GM18508 (cell line): ENCODE results near the gene FOXC1.

ENCODE experiments used
- ATAC-seq: cut with Tn5 transposase; IDR thresholded peaks from one replicate; pipeline ENCODE4 v1.9.1; 2021; ENCODE audit warnings: moderate number of reproducible peaks; ENCODE audit not compliant: insufficient read depth, unreplicated experiment

Gene FOXC1

DNA sequence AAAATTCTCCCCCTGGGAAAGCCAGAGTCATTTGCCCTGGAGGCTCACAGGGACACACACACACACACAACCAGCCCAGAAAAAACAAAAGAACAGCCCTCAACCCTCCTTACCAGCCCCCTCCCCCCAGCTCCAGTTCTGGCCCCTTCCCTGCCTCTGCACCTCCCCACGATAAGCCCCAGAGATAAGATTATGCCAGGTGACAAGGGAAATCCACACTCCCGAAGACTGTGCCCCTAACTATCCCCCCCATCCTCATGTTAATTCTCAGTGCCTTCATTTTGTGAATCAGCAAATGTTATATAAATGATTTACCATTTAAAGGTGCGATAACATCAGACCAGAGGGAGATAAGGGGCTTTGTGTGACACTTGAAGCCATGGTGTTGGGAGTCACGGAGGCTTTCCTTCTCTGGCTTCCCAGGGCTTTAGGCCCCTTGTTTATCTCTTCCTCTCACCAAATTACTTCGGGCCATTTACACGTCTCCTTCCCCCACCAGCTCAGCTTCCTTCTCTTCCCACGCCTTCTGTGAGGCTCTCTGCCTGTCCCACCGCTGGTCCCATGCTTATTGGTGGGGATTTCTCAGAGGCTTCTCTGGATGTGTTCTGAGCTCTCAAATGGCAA lies 12.5 kb upstream of the FOXC1 start:
- no peak for ATAC-seq

DNA sequence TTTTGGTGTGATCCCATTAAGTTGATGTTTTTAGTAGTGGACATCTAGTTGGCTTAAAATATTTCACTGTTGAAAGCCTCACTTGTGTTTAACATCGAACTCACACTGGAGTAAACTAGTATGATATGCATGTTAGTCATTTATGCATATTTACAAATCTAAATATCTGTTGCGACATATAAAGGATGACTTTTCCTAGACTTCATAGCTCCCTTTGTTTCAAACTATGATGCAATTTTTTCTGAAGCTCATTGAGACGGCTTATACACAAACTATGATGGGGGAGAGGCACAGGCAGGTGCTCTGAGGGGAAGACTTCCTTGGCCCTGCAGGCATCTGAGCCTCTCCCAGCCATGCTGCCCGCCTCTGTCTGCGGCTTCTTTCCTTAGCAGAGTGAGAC lies 11.8 kb upstream of the FOXC1 start:
- ATAC-seq: no peak

DNA sequence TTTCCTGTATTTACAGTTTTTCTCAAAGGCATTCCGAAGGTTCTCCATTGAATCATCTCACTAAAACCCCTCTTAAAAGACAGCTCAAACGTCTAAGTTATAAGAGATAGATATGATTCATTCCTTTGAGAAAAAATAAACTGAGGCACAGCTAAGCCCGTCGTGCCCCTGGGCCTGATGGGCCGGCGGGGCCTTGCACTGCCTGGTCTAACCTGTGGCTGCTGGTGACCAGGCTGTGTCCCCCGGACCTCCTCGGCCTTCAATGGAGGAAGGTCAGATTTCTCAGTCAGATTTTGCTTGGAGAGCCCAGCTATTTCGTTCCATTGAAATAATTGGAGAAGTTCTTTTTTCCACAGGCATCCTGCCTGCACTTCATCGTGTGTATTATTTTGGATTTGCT lies 11.3 kb upstream of the FOXC1 start:
- ATAC-seq: no peak

DNA sequence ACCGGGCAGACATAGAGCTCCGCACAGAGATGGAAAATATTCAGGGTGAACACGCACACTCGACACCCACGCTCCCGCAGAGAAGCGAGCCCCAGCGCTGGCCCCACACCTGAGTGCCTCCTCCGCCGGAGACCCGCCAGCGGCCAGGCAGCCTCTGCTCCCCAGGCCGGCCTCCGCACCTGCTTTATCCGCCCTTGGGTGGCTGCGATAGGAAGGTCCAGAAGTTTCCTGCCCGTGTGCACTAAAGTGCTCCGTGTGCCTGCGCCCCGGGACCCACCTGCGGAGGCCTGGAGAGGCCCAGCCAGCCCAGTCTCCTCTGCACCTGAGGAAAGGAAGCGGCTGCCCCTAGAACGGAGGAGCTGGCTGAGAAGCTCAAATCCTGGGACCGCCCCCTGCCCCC lies 10.8 kb upstream of the FOXC1 start:
- no peak for ATAC-seq

DNA sequence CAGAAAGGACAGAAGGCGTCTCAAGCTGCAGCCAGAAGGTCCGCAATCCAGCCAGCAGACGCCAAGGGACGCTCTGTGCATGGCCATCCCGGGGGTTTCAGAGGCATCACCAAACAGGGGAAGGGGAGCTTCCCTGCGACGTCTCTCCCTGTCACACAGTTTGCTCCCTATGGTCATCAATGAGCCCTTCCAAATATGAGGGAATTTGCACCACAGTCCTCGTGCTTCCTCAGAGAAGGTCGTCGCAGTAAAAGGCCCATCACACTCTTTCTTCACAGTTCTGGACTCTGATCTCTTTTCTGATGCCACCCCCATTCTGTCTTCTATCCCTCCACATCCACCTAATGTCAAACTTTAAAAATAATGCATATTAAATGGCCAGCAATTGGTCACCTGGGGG lies 10.2 kb upstream of the FOXC1 start:
- no peak for ATAC-seq

DNA sequence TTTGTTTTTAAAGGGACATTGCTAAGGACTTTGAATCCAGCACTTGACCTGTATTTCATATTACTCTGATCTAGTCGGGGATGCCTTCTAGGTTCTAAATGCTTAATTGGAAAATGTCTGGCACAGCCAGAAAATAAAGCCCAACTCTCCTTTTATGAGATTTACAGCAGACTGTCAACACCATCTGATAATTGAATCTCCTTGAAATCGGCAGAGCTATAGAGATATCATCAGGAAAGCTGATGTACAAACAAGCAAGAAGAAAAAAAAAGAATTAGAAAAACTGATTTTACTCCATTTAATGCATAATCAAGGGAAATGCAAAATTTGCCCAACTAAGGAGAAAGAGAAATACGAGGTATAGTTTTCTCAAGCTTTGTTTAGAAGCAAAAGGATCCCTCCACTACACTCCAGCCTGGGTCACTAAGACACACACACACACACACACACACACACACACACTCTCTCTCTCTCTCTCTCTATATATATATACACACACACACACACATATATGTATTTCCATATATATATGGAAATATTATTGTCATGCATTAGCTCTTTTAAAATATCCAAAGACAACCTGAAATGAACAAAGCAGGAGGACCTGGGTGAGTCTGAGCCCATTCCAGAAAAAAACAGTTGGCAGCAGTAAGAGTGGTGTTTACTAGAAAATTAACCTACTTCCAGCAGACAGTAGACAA lies 9.5 kb upstream of the FOXC1 start:
- no peak for ATAC-seq

DNA sequence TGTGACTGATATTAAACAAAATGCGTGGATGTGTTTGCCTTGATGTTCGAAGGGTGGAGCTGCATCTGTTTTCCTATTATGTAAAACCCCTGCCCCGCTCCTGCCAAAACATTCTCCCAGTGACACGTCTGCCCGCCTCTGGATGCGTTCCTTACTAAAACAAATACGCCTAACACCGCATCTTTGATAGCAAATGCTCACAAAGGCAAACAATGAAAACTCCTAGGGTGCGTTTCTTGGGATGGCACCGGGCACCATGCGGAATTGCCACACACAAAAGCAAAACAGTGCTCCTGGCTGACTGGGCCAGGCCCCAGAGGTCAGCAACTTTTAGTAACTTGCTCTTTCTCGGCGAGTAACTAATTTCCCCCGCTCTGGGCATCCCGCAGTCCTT lies 9.0 kb upstream of the FOXC1 start:
- ATAC-seq: no peak

DNA sequence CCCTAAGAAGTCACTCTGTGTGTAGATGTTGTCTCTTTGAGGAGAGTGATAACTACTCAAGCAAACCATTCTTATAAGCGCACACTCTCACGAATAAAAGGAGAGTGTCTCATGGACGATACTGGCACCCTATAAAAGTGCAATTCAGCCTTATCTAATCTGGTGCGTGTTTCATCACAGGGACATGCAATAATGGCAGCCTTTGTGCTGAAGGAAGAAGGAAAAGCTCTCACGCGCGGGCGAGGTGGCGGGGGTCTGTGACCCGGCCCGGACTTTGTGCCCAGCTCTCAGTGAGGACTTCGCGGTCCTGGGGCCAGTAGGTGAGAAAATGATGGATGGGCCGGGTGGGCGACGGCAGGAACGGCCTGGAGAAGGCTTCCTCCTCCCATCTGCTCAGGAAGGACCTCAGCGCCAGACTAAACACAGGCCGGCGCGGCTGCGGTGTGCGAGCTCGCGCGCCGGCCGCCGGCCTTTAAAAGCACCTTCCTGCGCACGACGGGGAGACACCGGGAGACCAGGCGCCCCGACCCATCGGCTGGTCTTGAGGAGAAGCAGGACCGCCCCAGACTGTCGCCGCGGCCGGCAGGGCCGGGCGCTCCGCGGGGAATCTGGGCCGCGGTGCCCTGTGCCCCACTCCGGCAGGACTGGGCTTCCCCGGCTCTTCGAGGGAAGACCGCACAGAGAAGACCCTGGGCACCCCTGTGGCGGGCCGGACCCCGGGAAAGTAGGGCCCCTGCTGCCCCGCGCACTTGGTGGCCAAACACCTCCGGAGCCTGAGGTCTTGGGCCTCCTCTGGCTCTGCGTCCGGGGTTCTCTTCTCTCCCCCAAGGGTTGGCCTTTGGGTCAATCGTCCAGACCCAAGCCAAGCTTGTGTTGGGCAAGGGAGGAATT lies 8.3 kb upstream of the FOXC1 start:
- ATAC-seq: no peak

DNA sequence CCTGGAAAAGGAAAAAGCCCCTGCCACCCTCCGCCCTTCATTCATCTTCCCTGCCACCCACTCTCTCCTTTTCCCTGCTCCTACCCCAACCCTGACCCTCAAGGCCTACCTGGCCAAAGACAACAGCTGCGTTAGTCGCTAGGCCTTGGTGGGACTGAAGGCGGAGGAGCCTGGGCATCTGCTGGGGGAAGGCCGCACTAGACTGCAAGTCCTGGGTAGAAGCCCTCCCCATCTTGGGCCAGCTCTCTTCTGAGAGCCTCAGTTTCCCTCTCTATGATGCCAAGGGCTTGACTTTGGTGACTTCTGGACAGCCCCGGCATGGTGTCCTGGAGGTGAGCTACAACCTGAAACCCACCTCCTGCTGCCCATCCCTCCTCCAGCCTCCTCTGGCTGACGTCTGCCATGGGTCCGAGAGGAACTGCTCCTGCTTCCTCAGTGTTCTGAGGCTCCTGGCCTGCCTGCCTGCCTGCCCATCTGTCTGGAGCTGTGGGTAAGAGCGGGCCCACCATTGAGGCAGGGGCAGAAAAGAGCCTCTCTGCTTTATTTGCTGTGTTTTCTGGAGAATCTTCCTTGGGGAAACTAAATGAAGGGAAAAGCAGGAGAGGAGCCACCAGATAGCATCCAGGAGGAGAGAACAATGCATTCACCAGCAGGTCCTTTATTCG lies 7.5 kb upstream of the FOXC1 start:
- no peak for ATAC-seq

DNA sequence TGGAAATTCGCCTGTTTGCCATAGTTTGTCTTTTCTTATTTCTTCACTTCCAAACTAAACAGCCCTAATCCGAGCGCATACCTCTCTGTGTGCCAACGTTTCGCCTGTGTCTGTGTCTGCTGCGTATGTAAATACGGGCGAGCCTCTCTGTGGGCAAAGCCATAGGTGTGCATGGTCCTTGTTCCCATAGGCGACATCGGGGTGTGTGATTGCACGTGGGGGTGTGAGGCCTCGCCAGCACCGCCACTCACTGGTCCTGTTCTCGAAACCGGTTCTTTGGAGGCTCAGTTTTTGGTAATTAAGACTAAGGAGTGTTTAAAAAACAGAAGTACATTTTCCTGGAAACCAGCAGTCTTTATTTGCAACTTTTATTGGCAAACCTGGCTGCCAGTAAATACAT lies 6.0 kb upstream of the FOXC1 start:
- no peak for ATAC-seq

DNA sequence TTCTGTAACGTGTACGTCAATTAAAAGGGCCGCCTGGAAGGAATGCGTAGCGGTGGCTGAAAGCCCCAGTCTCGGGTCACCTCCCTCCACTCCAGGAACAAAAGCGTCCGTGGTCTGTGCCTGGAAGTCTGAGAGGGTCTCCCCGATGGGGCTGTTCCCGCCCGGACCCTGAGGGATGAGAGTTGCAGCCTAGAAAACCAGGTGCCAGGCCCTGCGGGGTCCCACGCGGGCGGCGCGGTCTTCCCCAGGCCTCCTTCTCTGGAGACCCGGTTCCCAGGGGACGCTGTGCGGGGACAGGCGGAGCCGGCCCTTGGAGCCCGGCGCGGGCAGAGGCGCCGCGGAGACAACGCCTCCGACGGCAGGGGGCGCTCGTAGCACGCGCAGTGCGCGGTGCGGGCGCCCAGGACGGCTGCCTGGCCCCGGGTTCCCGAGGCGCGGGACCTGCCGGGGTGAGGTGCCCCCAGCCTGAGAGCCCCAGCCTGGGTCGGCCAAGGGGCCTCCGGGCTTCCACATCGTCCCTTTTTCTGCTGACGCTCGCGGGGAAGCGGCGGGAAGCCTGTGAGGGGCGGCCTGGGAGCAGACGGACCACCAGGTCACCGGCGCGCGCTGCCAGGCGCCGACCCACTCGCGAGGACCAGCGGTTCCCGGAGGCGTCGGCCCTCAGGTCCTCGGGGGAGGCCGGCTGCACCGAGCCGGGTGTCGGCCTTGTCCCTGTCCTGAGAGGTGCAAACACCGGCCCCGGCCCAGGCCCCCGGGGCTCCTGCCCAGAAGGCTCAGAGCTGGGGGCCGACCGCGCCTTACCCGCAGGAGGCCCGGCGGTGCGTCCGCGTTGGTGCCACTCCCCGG lies 5.3 kb upstream of the FOXC1 start:
- no peak for ATAC-seq

DNA sequence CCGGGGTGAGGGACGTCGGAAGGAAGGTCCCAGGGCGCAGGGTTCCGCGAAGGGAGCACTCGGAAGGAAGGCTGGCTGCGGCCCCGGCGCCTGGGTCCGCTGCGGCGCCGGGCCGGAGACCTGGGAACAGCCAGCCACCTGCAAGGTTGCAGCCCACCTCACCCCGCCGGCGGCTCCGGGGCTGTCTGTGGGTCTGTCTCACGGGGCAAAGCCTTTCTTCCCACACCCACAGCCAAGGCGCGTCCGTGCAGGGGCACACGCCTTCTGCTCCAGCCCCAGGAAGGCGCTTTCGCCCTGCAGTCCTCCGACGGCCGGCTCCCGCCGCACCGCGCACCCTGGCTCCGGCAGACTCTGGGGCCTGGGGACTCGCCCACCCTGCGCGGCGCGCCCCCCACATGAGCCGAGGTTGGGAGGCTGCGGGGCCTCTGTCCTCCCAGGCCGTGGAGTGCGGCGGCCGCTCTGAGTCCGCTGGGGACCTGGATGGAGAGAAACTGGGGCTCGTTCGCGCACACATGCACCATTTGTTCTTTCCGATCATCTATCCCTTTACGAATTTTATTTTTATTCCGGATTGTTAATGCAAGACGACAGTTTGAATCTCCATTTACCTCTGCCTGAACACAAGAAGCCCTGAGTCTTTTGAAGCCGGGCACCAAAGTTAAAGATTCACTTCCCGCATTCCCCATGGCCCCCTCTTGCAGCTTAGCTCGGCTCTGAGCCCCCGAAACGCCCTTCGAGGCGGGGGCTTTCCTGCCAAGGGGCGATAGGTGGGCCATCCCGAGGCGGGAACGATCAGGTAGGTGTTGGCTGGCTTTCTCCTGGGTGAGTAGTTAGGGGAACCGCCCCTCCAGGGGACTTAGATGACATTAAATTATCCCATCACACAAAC lies 4.5 kb upstream of the FOXC1 start:
- ATAC-seq: no peak

DNA sequence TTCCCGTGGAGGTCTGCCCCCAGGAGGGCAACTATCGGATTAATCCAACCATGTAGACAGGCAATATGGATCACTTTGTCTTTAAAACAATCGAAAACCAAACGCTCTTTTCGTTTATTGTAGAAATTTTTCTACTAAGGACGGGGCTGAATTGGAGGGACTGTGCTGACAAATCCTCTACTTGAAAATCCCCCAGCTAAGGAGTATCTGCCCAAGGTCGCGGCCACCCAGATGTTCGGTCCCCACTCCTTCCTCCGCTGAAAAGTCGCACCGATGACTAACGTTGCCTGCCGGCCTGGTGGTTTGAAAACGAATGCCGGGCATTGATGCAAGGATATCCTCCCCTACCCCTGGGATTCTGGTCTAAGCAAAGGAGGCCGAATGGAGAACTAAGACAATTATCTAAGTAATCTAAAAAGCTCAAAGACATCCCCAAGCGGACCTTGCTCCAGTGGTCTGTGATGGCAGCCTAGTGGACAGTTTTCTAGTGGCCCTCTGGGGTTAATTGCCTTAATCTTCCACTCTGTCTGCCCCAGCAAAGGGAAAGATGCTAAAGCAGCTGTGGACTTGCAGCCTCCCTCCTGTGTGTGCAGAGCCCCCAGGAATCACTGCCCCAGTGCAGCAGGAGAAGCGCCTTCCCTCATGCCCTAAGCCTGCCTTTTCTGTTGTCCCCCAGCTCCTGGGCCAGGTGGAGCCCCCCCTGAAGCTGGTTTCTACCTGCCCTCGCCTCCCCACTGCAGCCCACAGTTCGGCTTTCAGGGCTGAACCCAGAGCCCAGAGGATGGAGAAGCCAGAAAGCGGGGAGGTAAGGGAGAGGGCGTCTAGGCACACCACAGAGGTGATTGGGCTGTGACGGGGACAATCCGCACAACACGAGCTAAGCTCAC lies 3.6 kb upstream of the FOXC1 start:
- ATAC-seq: no peak

DNA sequence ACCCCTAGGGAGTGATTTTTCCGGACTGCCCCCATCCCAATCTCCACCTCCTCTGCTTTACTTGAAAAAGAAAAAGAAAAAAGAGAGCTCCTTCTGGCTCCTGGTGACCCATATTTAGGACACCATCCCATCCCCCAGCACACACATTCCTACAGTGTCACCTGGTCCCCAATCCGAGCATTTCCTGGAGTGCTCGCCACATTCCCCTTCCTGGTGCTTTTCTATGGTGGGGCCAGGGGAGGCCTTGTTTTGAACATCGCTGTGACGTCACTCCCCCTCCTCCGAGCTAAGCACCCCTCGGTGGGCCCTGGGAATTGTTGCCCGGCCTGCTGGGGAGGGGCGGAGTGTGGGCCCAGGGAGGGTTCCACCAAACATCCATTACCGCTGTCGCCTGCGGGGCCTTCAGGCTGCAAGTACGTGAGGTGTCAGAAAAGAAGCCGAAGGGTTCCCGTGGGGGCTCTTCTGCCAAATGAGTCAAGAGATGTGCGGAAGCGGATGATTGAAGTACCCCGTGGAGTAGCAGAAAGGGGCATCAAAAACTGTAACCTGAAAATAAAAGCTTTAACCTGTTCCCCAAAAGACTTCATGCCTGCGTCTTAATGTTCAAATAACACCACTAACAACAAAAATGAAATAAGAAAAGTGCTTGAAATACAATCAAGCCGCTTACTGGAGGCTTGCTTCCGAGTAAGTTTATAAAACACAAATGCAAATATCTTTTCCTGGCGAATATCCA lies 2.8 kb upstream of the FOXC1 start:
- no peak for ATAC-seq

DNA sequence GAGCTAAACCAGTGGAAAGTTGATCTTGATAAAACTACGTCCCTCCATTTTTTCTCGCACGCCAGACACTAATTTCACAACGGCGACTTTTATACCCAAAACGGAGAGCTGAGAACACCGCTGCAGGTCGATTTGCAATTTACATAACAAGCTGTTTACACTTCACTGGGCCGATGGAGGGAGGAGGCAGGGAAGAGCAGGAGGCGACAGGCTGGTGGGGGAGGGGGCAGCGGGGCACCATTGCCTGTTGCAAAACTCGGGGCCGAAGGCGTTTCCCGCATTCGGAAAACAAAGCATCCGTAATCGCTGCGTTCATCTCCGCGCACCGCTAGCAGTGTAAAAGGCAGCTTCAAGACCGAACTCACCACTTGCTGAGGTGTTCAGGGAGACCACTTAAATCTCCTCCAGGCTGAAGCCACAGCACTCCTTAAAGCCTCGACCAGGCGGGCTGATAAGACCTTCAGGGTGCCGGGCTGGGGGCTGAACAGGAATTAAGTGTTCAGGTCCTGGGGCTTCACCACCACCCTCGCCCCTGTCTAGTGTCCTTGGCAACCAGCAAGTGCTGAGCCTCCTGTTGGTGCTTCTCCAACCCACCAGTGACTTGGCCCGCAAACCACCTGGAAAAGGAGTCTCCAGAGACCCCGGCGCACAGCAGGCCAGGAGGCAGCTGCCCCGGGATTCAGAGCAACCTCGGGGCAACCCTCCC lies 2.0 kb upstream of the FOXC1 start:
- no peak for ATAC-seq

DNA sequence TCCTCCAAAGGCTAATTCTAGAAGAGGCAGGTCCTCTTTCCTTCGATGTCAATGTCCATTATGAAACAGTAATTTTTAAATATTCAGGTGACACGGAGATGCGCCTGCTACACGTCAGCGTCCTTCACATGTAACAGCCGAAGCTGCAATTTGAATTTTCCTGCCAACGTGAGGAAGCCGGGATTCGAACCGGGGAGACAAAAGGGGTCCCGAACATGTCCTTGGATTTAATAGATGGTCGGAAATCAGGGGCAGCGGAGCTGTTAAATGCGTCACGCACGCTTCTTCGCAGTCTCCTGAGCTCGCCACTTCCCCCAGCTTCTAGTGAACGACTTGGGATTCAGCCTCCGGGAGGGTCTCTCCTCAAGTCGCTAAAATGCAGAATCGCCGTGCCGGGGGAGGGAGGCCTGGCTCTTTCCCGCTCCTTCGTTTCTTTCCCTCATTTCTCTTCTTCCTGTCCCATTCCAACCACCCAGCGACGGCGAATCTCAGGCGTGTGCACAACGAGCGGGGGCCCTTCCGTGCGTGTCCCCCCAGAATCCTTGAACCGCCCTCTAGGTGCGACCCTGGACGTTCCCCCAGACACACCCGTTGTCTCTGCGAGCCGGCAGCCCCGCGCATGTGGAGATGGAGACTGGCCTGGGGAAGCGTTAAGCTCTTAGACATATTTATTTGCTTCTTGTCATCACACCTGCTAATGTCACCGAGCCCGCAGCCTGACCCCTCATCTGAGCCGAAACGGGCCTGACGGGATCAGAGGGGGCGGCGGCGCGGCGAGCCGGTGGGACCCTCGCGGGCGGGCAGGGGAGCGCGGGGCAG lies 1.3 kb upstream of the FOXC1 start:
- no peak for ATAC-seq
